HepG2 (cell line): Measurements from ENCODE around the gene ATP1A1. TPM values are rescaled to one million over a fixed set of nuclear protein-coding genes. Genes with fewer than 3 reads are reported as not detected.

Experiments
- FOXP1 ChIP-seq, 2 experiments: fragments of 450-650 bp in 1 of 2; IDR thresholded peaks; 2 replicates each; pipeline ENCODE4 v1.6.1; 2017 to 2018; ENCODE audit warnings: antibody characterized with exemption in 1 of 2
- HES4 ChIP-seq: sonication (generic); formaldehyde crosslinking; IDR thresholded peaks from 2 replicates; pipeline ENCODE4 v1.9.0; 2021; ENCODE audit warnings: mild to moderate bottlenecking, missing genetic modification reagents, borderline replicate concordance
- HIVEP1 ChIP-seq: sonication (generic); formaldehyde crosslinking; IDR thresholded peaks from 2 replicates; pipeline ENCODE4 v1.4.0; 2020; ENCODE audit warnings: mild to moderate bottlenecking, missing genetic modification reagents
- JUN ChIP-seq: sonication (generic); formaldehyde crosslinking; IDR thresholded peaks from 2 replicates; pipeline ENCODE4 v1.4.0; 2020; ENCODE audit warnings: mild to moderate bottlenecking, missing genetic modification reagents
- KAT8 ChIP-seq: IDR thresholded peaks from 2 replicates; pipeline ENCODE4 v1.6.1; 2016; ENCODE audit warnings: missing genetic modification reagents, missing compliant biosample characterization
- KDM5A ChIP-seq: fragments of 200-600 bp; sonication (generic); IDR thresholded peaks from 2 replicates; pipeline ENCODE4 v1.7.0; 2018; ENCODE audit warnings: antibody characterized with exemption, mild to moderate bottlenecking, low read length, borderline replicate concordance
- MAFK ChIP-seq, 2 experiments: IDR thresholded peaks in 1 of 2; conservative IDR thresholded peaks in 1 of 2; 2 replicates each; pipeline ENCODE4 v1.6.1; 2011; ENCODE audit warnings: improper control_type of control experiment in 2 of 2, low read length in 2 of 2
- MED13 ChIP-seq: sonication (generic); formaldehyde crosslinking; IDR thresholded peaks from 2 replicates; pipeline ENCODE4 v1.5.0; 2020; ENCODE audit warnings: missing genetic modification reagents
- MYC ChIP-seq: sonication (generic); formaldehyde crosslinking; IDR thresholded peaks from 2 replicates; pipeline ENCODE4 v1.9.0; 2021; ENCODE audit warnings: missing genetic modification reagents, borderline replicate concordance
- NBN ChIP-seq: fragments of 450-650 bp; conservative IDR thresholded peaks from 2 replicates; pipeline ENCODE4 v1.6.1; 2017
- NCOR1 ChIP-seq: fragments of 200-600 bp; sonication (generic); IDR thresholded peaks from 2 replicates; pipeline ENCODE4 v1.7.0; 2017; ENCODE audit warnings: antibody characterized with exemption, low read length, borderline replicate concordance
- NR1H2 ChIP-seq: sonication (generic); formaldehyde crosslinking; IDR thresholded peaks from 2 replicates; pipeline ENCODE4 v1.8.1; 2022; ENCODE audit warnings: low read depth, missing genetic modification reagents, borderline replicate concordance
- SP4 ChIP-seq: sonication (generic); formaldehyde crosslinking; IDR thresholded peaks from 2 replicates; pipeline ENCODE4 v1.8.1; 2023; ENCODE audit warnings: mild to moderate bottlenecking, missing genetic modification reagents
- ZNF180 ChIP-seq: sonication (generic); formaldehyde crosslinking; IDR thresholded peaks from 2 replicates; pipeline ENCODE4 v1.4.0; 2020; ENCODE audit warnings: low read depth, missing genetic modification reagents, borderline replicate concordance
- ZNF24 ChIP-seq: fragments of 450-650 bp; IDR thresholded peaks from 2 replicates; pipeline ENCODE4 v1.6.1; 2017; ENCODE audit warnings: antibody characterized with exemption, mild to moderate bottlenecking
- ZNF572 ChIP-seq: sonication (generic); formaldehyde crosslinking; IDR thresholded peaks from 2 replicates; pipeline ENCODE4 v1.5.1; 2020; ENCODE audit warnings: mild to moderate bottlenecking, missing genetic modification reagents
- ZNF619 ChIP-seq: sonication (generic); formaldehyde crosslinking; IDR thresholded peaks from 2 replicates; pipeline ENCODE4 v1.4.0; 2020; ENCODE audit warnings: mild to moderate bottlenecking, missing genetic modification reagents
- polyA plus RNA-seq, 8 experiments: library from polyadenylated mRNA; depleted of rRNA in 3 of 8; stranded (reverse) in 7 of 8; unstranded in 1 of 8; fragments of >200 nt; fragmentation: Illumina TruSeq in 4 of 8; extraction: Trizol in 4 of 8; gene quantifications; 2 replicates each; pipeline versions ENCODE4 v1.2.1 to v1.2.3, GENCODE V29; 2011 to 2016; ENCODE audit warnings: low read depth in 4 of 8, missing spikeins in 1 of 8, mixed read lengths in 1 of 8; ENCODE audit not compliant: insufficient read depth in 1 of 8
- total RNA-seq, 5 experiments: library from RNA; depleted of rRNA; stranded (reverse); fragments of >200 nt; fragmentation: Illumina TruSeq; extraction: Trizol; gene quantifications; 2 replicates each; pipeline ENCODE4 v1.2.3, GENCODE V29; 2016; ENCODE audit warnings: low read depth in 1 of 5
- TF ChIP-seq, protein P1 (sequence below): sonication (generic); formaldehyde crosslinking; IDR thresholded peaks from 2 replicates; pipeline ENCODE4 v1.4.0; 2020; ENCODE audit warnings: missing genetic modification reagents
- TF ChIP-seq, protein P2 (sequence below): sonication (generic); formaldehyde crosslinking; IDR thresholded peaks from 2 replicates; pipeline ENCODE4 v1.9.0; 2022; ENCODE audit warnings: low read depth, missing genetic modification reagents
- TF ChIP-seq, protein P3 (sequence below): sonication (generic); formaldehyde crosslinking; IDR thresholded peaks from 2 replicates; pipeline ENCODE4 v1.8.0; 2023; ENCODE audit warnings: mild to moderate bottlenecking, missing genetic modification reagents
- TF ChIP-seq, protein P4 (sequence below): IDR thresholded peaks from 2 replicates; pipeline ENCODE4 v1.6.1; 2012; ENCODE audit warnings: inconsistent platforms
- TF ChIP-seq, protein P5 (sequence below): sonication (generic); formaldehyde crosslinking; IDR thresholded peaks from 2 replicates; pipeline ENCODE4 v1.4.0; 2020; ENCODE audit warnings: low read depth, mild to moderate bottlenecking, missing genetic modification reagents
- TF ChIP-seq, protein P6 (sequence below): sonication (generic); formaldehyde crosslinking; IDR thresholded peaks from 2 replicates; pipeline ENCODE4 v1.5.0; 2020; ENCODE audit warnings: missing genetic modification reagents

ATP1A1 gene
- total and polyA plus RNA-seq, 2 of the 13 experiments (the other 11 are each of a cell fraction or from before 2014, with no cell fraction given) = 280 to 705 TPM

DNA sequence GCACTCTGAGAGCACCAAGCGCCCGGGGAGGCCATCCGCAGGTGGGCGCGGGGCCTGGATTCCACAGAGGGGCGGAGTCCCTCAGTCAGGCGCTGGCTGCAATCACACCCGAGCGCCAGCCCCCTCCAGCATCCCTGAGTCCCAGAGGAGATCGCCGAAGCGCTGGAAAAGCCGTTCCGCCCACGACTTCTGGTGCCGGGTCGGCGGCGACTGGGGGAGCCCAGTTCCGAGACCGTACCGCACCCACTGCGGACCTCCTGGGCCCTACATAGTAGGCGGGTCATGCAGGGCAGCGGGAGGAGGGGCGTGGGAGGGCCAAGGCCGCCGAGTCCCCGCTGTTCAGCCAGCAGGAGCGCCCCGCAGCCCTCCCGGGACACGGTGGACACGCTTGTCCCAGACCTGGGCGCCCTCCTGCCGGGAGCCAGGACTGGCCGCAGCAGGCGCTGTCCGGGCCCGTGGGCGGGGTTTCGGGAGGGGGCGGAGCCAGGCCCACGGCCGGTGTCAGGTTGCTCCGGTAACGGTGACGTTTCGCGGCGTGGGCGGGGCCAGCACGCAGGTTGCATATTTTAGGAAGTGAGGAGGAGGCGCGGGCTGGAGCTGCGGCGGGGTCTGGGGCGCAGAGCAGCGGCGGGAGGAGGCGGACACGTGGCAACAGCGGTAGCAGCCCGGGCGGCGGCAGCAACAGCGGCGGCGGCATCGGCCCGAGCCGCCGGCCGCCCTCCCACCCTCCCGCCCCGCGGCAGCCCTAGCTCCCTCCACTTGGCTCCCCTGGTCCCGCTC lies at the start of gene ATP1A1 (continued):
- TF ChIP-seq, protein P1, sequence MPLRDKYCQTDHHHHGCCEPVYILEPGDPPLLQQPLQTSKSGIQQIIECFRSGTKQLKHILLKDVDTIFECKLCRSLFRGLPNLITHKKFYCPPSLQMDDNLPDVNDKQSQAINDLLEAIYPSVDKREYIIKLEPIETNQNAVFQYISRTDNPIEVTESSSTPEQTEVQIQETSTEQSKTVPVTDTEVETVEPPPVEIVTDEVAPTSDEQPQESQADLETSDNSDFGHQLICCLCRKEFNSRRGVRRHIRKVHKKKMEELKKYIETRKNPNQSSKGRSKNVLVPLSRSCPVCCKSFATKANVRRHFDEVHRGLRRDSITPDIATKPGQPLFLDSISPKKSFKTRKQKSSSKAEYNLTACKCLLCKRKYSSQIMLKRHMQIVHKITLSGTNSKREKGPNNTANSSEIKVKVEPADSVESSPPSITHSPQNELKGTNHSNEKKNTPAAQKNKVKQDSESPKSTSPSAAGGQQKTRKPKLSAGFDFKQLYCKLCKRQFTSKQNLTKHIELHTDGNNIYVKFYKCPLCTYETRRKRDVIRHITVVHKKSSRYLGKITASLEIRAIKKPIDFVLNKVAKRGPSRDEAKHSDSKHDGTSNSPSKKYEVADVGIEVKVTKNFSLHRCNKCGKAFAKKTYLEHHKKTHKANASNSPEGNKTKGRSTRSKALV (CRISPR knock-in tag) = no peak
- TF ChIP-seq ZNF180 (CRISPR knock-in tag) (0 out of 2 replicates have a peak, but pooled peaks have one; percentile 20), NR1H2 (CRISPR knock-in tag) (no peak), MAFK (conservative IDR thresholded peaks at IDR 0.05 in 1 of 2, IDR thresholded peaks at IDR 0.05 in 1 of 2; ENCODE audit: low read length in 2 of 2) (no peak), HIVEP1 (CRISPR knock-in tag) (peak; percentile 37; the same call in 1 of the 2 replicates), NBN (no peak), ZNF24 (no peak), KAT8 (CRISPR knock-in tag) (peak; percentile 50), MED13 (CRISPR knock-in tag) (peak; percentile 56; the same call in 1 of the 2 replicates), SP4 (peak; percentile 96), HES4 (CRISPR knock-in tag) (no peak), MYC (peak; percentile 88), NCOR1 (no peak), ZNF619 (CRISPR knock-in tag) (no peak), JUN (CRISPR knock-in tag) (no peak), ZNF572 (CRISPR knock-in tag) (peak; percentile 87; the same call in 1 of the 2 replicates), FOXP1 (IDR thresholded peaks at IDR 0.05) (no peak), FOXP1 (CRISPR knock-in tag; IDR thresholded peaks at IDR 0.05) (no peak), KDM5A (no peak; the same call in 1 of the 2 replicates)
- TF ChIP-seq, protein P2, sequence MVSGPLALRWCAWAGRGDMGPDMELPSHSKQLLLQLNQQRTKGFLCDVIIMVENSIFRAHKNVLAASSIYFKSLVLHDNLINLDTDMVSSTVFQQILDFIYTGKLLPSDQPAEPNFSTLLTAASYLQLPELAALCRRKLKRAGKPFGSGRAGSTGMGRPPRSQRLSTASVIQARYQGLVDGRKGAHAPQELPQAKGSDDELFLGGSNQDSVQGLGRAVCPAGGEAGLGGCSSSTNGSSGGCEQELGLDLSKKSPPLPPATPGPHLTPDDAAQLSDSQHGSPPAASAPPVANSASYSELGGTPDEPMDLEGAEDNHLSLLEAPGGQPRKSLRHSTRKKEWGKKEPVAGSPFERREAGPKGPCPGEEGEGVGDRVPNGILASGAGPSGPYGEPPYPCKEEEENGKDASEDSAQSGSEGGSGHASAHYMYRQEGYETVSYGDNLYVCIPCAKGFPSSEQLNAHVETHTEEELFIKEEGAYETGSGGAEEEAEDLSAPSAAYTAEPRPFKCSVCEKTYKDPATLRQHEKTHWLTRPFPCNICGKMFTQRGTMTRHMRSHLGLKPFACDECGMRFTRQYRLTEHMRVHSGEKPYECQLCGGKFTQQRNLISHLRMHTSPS (CRISPR knock-in tag) = no peak; the same call in 1 of the 2 replicates
- TF ChIP-seq, protein P3, sequence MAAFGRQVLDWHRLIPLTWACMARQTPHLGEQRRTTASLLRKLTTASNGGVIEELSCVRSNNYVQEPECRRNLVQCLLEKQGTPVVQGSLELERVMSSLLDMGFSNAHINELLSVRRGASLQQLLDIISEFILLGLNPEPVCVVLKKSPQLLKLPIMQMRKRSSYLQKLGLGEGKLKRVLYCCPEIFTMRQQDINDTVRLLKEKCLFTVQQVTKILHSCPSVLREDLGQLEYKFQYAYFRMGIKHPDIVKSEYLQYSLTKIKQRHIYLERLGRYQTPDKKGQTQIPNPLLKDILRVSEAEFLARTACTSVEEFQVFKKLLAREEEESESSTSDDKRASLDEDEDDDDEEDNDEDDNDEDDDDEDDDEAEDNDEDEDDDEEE (CRISPR knock-in tag) = no peak; the same call in 1 of the 2 replicates
- TF ChIP-seq, protein P4, sequence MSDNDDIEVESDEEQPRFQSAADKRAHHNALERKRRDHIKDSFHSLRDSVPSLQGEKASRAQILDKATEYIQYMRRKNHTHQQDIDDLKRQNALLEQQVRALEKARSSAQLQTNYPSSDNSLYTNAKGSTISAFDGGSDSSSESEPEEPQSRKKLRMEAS = peak; percentile 88
- TF ChIP-seq, protein P5, sequence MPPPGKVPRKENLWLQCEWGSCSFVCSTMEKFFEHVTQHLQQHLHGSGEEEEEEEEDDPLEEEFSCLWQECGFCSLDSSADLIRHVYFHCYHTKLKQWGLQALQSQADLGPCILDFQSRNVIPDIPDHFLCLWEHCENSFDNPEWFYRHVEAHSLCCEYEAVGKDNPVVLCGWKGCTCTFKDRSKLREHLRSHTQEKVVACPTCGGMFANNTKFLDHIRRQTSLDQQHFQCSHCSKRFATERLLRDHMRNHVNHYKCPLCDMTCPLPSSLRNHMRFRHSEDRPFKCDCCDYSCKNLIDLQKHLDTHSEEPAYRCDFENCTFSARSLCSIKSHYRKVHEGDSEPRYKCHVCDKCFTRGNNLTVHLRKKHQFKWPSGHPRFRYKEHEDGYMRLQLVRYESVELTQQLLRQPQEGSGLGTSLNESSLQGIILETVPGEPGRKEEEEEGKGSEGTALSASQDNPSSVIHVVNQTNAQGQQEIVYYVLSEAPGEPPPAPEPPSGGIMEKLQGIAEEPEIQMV (CRISPR knock-in tag) = 0 out of 2 replicates have a peak, but pooled peaks have one; percentile 27
- TF ChIP-seq, protein P6, sequence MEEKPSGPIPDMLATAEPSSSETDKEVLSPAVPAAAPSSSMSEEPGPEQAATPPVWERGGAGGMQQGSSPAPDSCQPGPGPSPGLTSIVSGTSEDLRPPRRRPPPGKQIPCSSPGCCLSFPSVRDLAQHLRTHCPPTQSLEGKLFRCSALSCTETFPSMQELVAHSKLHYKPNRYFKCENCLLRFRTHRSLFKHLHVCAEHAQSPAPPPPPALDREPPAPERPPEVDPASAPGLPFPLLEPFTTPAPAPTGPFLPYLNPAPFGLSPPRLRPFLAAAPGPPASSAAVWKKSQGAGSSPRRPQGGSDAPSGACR (CRISPR knock-in tag) = no peak
